Astrocyte (in vitro differentiated cells and primary cell): ENCODE measurements around the gene XPNPEP1. TPM values are rescaled to one million over a fixed set of nuclear protein-coding genes. Genes with fewer than 3 reads are reported as not detected.

Experiments used
- DNase-seq: peaks from one replicate; pipeline ENCODE4 v3.0.0-alpha.2; 2010; ENCODE audit warnings: low read depth
- FAIRE-seq: peaks from 2 replicates; lab custom pipeline; 2011; peaks lifted over from hg19 to GRCh38; lab: Jason Lieb, UNC
- H2AFZ ChIP-seq: 2 replicates; pipeline ENCODE4 v1.6.0; 2012; ENCODE audit warnings: low read depth, low read length, inconsistent platforms
- H3K27ac ChIP-seq: 2 replicates; pipeline ENCODE4 v1.5.1; 2011; ENCODE audit warnings: low read depth, low read length, inconsistent platforms
- H3K27me3 ChIP-seq: 2 replicates; pipeline ENCODE4 v1.6.0; 2011; ENCODE audit warnings: low read length, inconsistent platforms; ENCODE audit not compliant: insufficient read depth
- H3K36me3 ChIP-seq: 2 replicates; pipeline ENCODE4 v1.5.1; 2011; ENCODE audit warnings: low read length, inconsistent platforms; ENCODE audit not compliant: insufficient read depth
- H3K4me1 ChIP-seq: 2 replicates; pipeline ENCODE4 v1.5.1; 2011; ENCODE audit warnings: low read length, inconsistent platforms; ENCODE audit not compliant: insufficient read depth
- H3K4me2 ChIP-seq: 2 replicates; pipeline ENCODE4 v1.6.0; 2012; ENCODE audit warnings: low read length, inconsistent platforms
- H3K4me3 ChIP-seq: 2 replicates; pipeline ENCODE4 v1.5.1; 2011; ENCODE audit warnings: low read depth, mild to moderate bottlenecking, low read length, inconsistent platforms; ENCODE audit not compliant: insufficient read depth
- H3K79me2 ChIP-seq: 2 replicates; pipeline ENCODE4 v1.6.0; 2012; ENCODE audit warnings: mild to moderate bottlenecking, low read length, inconsistent platforms; ENCODE audit not compliant: insufficient read depth
- H3K9ac ChIP-seq: 2 replicates; pipeline ENCODE4 v1.6.0; 2012; ENCODE audit warnings: mild to moderate bottlenecking, low read length, inconsistent platforms
- H3K9me3 ChIP-seq: 2 replicates; pipeline ENCODE4 v1.5.1; 2012; ENCODE audit warnings: low read depth, mild to moderate bottlenecking, low read length, inconsistent platforms; ENCODE audit not compliant: insufficient read depth
- H4K20me1 ChIP-seq: 2 replicates; pipeline ENCODE4 v1.6.0; 2012; ENCODE audit warnings: low read length, inconsistent platforms; ENCODE audit not compliant: insufficient read depth
- H3K27ac Mint-ChIP-seq: one replicate; pipeline ENCODE4 v1.8.0; 2021; ENCODE audit warnings: mild to moderate bottlenecking, mixed read lengths; ENCODE audit not compliant: unreplicated experiment
- H3K27me3 Mint-ChIP-seq: one replicate; pipeline ENCODE4 v1.8.0; 2021; ENCODE audit warnings: low read depth, mixed read lengths; ENCODE audit not compliant: unreplicated experiment
- H3K36me3 Mint-ChIP-seq: one replicate; pipeline ENCODE4 v1.8.0; 2021; ENCODE audit warnings: low read depth, mixed read lengths; ENCODE audit not compliant: unreplicated experiment
- H3K4me1 Mint-ChIP-seq: one replicate; pipeline ENCODE4 v1.8.0; 2021; ENCODE audit warnings: low read depth, mixed read lengths; ENCODE audit not compliant: unreplicated experiment
- H3K4me3 Mint-ChIP-seq: one replicate; pipeline ENCODE4 v1.8.0; 2021; ENCODE audit warnings: mild to moderate bottlenecking, moderate library complexity, mixed read lengths; ENCODE audit not compliant: unreplicated experiment
- H3K9me3 Mint-ChIP-seq: one replicate; pipeline ENCODE4 v1.8.0; 2021; ENCODE audit warnings: mild to moderate bottlenecking, mixed read lengths; ENCODE audit not compliant: unreplicated experiment
- EZH2 ChIP-seq: IDR thresholded peaks from 2 replicates; pipeline ENCODE4 v1.6.1; 2012; ENCODE audit warnings: mild to moderate bottlenecking, low read length, inconsistent platforms; ENCODE audit not compliant: insufficient read depth
- total RNA-seq: library from RNA; stranded (reverse); gene quantifications from 2 replicates; pipeline ENCODE4 v1.2.1, GENCODE V29; 2021
- TF ChIP-seq, protein P1 (sequence below): IDR thresholded peaks from 2 replicates; pipeline ENCODE4 v1.5.1; 2011; ENCODE audit warnings: low read depth, mild to moderate bottlenecking, inconsistent platforms, low read length, moderate library complexity; ENCODE audit not compliant: insufficient read depth

XPNPEP1 gene
- total RNA-seq, 1 donor from 2014 or later = 100 TPM

DNA sequence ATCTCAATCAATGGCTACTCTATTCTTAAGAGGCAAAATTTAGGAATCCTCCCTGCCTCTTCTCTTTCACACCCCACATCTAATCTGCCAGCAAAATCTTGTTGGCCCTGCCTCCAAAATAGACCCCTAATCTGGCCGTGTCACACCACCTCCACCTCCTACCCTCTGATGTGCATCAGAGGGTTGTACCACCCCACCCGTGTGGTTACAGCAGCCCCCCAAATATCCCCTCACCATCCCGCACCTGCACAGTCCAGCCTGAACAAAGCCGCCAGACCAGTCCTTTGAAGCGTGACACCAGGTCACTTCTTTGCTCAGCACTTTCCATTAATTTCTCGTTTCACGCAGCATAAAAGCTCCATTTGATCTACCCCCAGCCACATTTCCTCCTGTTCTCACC, 776 bp upstream of the XPNPEP1 start:
- Histone ChIP-seq H3K79me2 (peaks cover 39% of the 10 kb centered on the region), H2AFZ (peak overlapping the region; percentile 97), H4K20me1 (no peaks in the 10 kb centered on the region), H3K4me3 (no peak overlapping the region), H3K4me2 (peak overlapping the region; percentile 98), H3K9ac (no peak overlapping the region), H3K4me1 (peaks cover 11% of the 10 kb centered on the region), H3K9me3 (no peaks in the 10 kb centered on the region), H3K27me3 (no peaks in the 10 kb centered on the region), H3K36me3 (no peaks in the 10 kb centered on the region), H3K27ac (no peak overlapping the region)
- no peak for FAIRE-seq
- H3K4me3 Mint-ChIP-seq = peak overlapping the region; percentile 73
- H3K36me3 Mint-ChIP-seq = peaks cover 15% of the 10 kb centered on the region
- no peaks in the 10 kb centered on the region for H3K9me3 Mint-ChIP-seq
- DNase-seq = no peak
- TF ChIP-seq, protein P1, sequence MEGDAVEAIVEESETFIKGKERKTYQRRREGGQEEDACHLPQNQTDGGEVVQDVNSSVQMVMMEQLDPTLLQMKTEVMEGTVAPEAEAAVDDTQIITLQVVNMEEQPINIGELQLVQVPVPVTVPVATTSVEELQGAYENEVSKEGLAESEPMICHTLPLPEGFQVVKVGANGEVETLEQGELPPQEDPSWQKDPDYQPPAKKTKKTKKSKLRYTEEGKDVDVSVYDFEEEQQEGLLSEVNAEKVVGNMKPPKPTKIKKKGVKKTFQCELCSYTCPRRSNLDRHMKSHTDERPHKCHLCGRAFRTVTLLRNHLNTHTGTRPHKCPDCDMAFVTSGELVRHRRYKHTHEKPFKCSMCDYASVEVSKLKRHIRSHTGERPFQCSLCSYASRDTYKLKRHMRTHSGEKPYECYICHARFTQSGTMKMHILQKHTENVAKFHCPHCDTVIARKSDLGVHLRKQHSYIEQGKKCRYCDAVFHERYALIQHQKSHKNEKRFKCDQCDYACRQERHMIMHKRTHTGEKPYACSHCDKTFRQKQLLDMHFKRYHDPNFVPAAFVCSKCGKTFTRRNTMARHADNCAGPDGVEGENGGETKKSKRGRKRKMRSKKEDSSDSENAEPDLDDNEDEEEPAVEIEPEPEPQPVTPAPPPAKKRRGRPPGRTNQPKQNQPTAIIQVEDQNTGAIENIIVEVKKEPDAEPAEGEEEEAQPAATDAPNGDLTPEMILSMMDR = no peak
- TF ChIP-seq EZH2 = no peak
- no peaks in the 10 kb centered on the region for H3K27me3 Mint-ChIP-seq
- H3K27ac Mint-ChIP-seq = peak overlapping the region; percentile 35
- peaks cover 11% of the 10 kb centered on the region for H3K4me1 Mint-ChIP-seq

DNA sequence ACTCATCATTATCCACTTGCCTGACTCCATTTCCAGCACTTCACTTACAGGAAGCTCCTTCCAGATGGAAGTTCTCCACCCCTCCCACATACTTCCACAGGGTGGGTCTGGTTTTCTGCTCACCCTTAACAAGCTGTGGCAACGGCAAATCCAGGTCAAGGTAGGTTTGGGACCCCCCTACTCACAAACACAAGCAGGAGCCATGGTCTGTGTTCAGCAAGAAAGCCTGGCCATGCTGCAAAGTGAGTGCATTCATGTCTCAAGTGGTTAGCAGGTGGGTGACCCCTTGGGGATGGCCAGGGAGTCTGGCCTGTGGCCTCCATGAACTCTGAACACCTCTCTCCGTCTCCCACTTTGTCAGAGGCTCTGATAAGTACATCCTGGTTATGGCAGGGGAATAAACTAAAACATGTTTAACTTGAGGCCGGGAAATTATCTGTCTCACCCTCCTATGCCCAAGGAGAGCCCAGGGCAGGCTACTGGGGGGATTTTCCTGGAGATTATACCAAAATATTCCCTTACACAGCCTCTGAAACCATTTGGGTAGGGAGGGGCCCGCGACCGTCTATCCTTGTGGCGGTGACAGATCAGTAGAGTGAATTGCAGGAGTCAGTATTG, 844 bp downstream of the XPNPEP1 start:
- H3K27me3 ChIP-seq = no peaks in the 10 kb centered on the region
- peak overlapping the region; percentile 79 for H2AFZ ChIP-seq
- Mint-ChIP-seq H3K27ac (peak overlapping the region; percentile 96), H3K4me1 (peaks cover 11% of the 10 kb centered on the region), H3K9me3 (no peaks in the 10 kb centered on the region), H3K4me3 (peak overlapping the region; percentile 95), H3K27me3 (no peaks in the 10 kb centered on the region), H3K36me3 (peaks cover 15% of the 10 kb centered on the region)
- H4K20me1 ChIP-seq = peaks cover 12% of the 10 kb centered on the region
- H3K9me3 ChIP-seq = no peaks in the 10 kb centered on the region
- H3K4me2 ChIP-seq = peak overlapping the region; percentile 98
- H3K36me3 ChIP-seq = no peaks in the 10 kb centered on the region
- peak overlapping the region; percentile 89 for H3K27ac ChIP-seq
- FAIRE-seq (no peak), DNase-seq (no peak)
- peak overlapping the region; percentile 98 for H3K9ac ChIP-seq
- H3K4me3 ChIP-seq = peak overlapping the region; percentile 82
- peaks cover 11% of the 10 kb centered on the region for H3K4me1 ChIP-seq
- TF ChIP-seq, protein P1 = no peak
- no peak for TF ChIP-seq EZH2
- peaks cover 54% of the 10 kb centered on the region for H3K79me2 ChIP-seq

- Histone ChIP-seq H3K4me3 (no peak overlapping the region), H3K4me2 (no peak overlapping the region), H3K27me3 (no peaks in the 10 kb centered on the region), H3K9ac (no peak overlapping the region), H2AFZ (no peak overlapping the region), H3K9me3 (no peaks in the 10 kb centered on the region), H3K36me3 (no peaks in the 10 kb centered on the region), H4K20me1 (peaks cover 25% of the 10 kb centered on the region), H3K79me2 (peaks cover 77% of the 10 kb centered on the region), H3K27ac (no peak overlapping the region), H3K4me1 (peaks cover 22% of the 10 kb centered on the region)
- TF ChIP-seq, protein P1 = no peak
- TF ChIP-seq EZH2 = no peak
- Mint-ChIP-seq H3K36me3 (peaks cover 20% of the 10 kb centered on the region), H3K4me3 (no peak overlapping the region), H3K9me3 (no peaks in the 10 kb centered on the region), H3K27ac (no peak overlapping the region), H3K27me3 (no peaks in the 10 kb centered on the region), H3K4me1 (peaks cover 26% of the 10 kb centered on the region)
- no peak for FAIRE-seq
- no peak for DNase-seq
These were observed 3.3 kb downstream of the XPNPEP1 start for GRCh38 chr10:109920016-109920415.
